K562 (cell line): Measurements from ENCODE around the gene RNF181. TPM values are rescaled to one million over a fixed set of nuclear protein-coding genes. Genes with fewer than 3 reads are reported as not detected.

ENCODE experiments used
- ATAC-seq: fragments of 200-7000 bp; cut with Tn5 transposase; 3 replicates; pipeline ENCODE4 v1.9.1; 2020; ENCODE audit warnings: moderate library complexity
- BruUV-seq: library from RNA; stranded (reverse); fragments of 400-500 nt; replicated peaks from 2 replicates; lab custom pipeline; 2021; lab: Mats Ljungman, UMichigan
- CTCF ChIA-PET: fragments of 300-600 bp; formaldehyde crosslinking; extraction: SDS; loops from one replicate; lab custom pipeline; 2021; ENCODE audit warnings: low intra/inter-chr PET ratio; lab: Yijun Ruan, JAX
- POLR2A ChIA-PET: fragments of 300-600, 350-650 bp; sonication (Branson Sonifier 250); formaldehyde crosslinking; extraction: SDS; loops from one replicate; lab custom pipeline; 2021; ENCODE audit warnings: antibody characterized with exemption, inconsistent platforms; lab: Yijun Ruan, JAX
- DNase-seq, 4 experiments: peaks; one replicate each; pipeline versions ENCODE4 v3.0.0 to v3.0.0-alpha.2; 2011 to 2018; ENCODE audit warnings: low spot score in 3 of 4, mixed read lengths in 3 of 4; ENCODE audit errors: extremely low read depth in 1 of 4
- FAIRE-seq: peaks from 2 replicates; lab custom pipeline; 2011; peaks lifted over from hg19 to GRCh38; lab: Jason Lieb, UNC
- H2AFZ ChIP-seq: 2 replicates; pipeline ENCODE4 v1.6.0; 2011; ENCODE audit warnings: low read depth, low read length, control low read depth, inconsistent platforms
- H3K27ac ChIP-seq: fragments of 200-600 bp; 3 replicates; pipeline ENCODE4 v1.8.0; 2011; ENCODE audit warnings: low read depth, mild to moderate bottlenecking, control low read depth, inconsistent platforms, low read length, moderate library complexity, mixed read lengths; ENCODE audit errors: extremely low read depth
- H3K27me3 ChIP-seq, 2 experiments: fragments of 300-600 bp in 1 of 2; 2 replicates in 1 of 2; 3 replicates in 1 of 2; pipeline versions ENCODE4 v1.6.0 to v1.8.0; 2011; ENCODE audit warnings: inconsistent platforms in 2 of 2, low read length in 2 of 2, mild to moderate bottlenecking in 1 of 2, mixed read lengths in 1 of 2, moderate library complexity in 1 of 2; ENCODE audit not compliant: control insufficient read depth in 2 of 2, insufficient read depth in 2 of 2
- H3K36me3 ChIP-seq: fragments of 300-600 bp; 3 replicates; pipeline ENCODE4 v1.8.0; 2011; ENCODE audit warnings: mild to moderate bottlenecking, low read length, inconsistent platforms; ENCODE audit not compliant: control insufficient read depth, insufficient read depth
- H3K4me1 ChIP-seq, 2 experiments: fragments of 200-600 bp in 1 of 2; replicated peaks in 1 of 2; 2 replicates in 1 of 2; 3 replicates in 1 of 2; pipeline versions ENCODE4 v1.5.1 to v1.8.0; 2011; ENCODE audit warnings: inconsistent platforms in 2 of 2, low read length in 2 of 2, mild to moderate bottlenecking in 1 of 2, mixed read lengths in 1 of 2, moderate library complexity in 1 of 2; ENCODE audit not compliant: control insufficient read depth in 2 of 2, insufficient read depth in 2 of 2
- H3K4me2 ChIP-seq: 2 replicates; pipeline ENCODE4 v1.6.1; 2011; ENCODE audit warnings: low read length, control low read depth, inconsistent platforms, mixed read lengths; ENCODE audit not compliant: insufficient read depth
- H3K4me3 ChIP-seq: fragments of 200-600 bp; sonication (generic), shearing (Covaris generic); 2 replicates; pipeline ENCODE4 v1.5.1; 2016; ENCODE audit warnings: control low read depth, inconsistent platforms
- H3K79me2 ChIP-seq: fragments of 200-600 bp; 3 replicates; pipeline ENCODE4 v1.8.0; 2011; ENCODE audit warnings: low read length, inconsistent platforms; ENCODE audit not compliant: control insufficient read depth, insufficient read depth
- H3K9ac ChIP-seq, 2 experiments: 2 replicates each; pipeline versions ENCODE4 v1.6.0 to v1.6.1; 2011; ENCODE audit warnings: low read depth in 2 of 2, low read length in 2 of 2, control low read depth in 1 of 2, inconsistent platforms in 1 of 2, mild to moderate bottlenecking in 1 of 2, mixed read lengths in 1 of 2; ENCODE audit not compliant: insufficient read depth in 1 of 2
- H3K9me1 ChIP-seq: one replicate; pipeline ENCODE4 v1.6.0; 2011; ENCODE audit warnings: inconsistent platforms, mild to moderate bottlenecking, low read length, moderate library complexity; ENCODE audit not compliant: control insufficient read depth, insufficient read depth
- H3K9me3 ChIP-seq: replicated peaks from 2 replicates; pipeline ENCODE4 v1.5.1; 2011; ENCODE audit warnings: low read depth, low read length, inconsistent platforms; ENCODE audit not compliant: control insufficient read depth, insufficient read depth
- H4K20me1 ChIP-seq: replicated peaks from 2 replicates; pipeline ENCODE4 v1.6.1; 2011; ENCODE audit warnings: low read length, inconsistent platforms, mixed read lengths; ENCODE audit not compliant: control insufficient read depth, insufficient read depth
- ILF3 ChIP-seq: fragments of 450-650 bp; IDR thresholded peaks from 2 replicates; pipeline ENCODE4 v1.6.1; 2018; ENCODE audit warnings: antibody characterized with exemption, mild to moderate bottlenecking, moderate library complexity, borderline replicate concordance
- SAP30 ChIP-seq: fragments of 200-600 bp; sonication (generic); IDR thresholded peaks from 2 replicates; pipeline ENCODE4 v1.6.1; 2012; ENCODE audit warnings: borderline replicate concordance, low read depth, mild to moderate bottlenecking, moderate library complexity, low read length, control low read depth, inconsistent platforms; ENCODE audit not compliant: insufficient read depth, poor library complexity, severe bottlenecking
- WGBS: fragments of 100-300 bp; shearing (Covaris generic); methylation state at CpG from one replicate; pipeline ENCODE4 v1.1.6; 2016; ENCODE audit warnings: low coverage, mixed read lengths; ENCODE audit not compliant: insufficient coverage; ENCODE audit errors: missing lambda C conversion rate; 5-methylcytosine and 5-hydroxymethylcytosine counted together
- in situ Hi-C: fragments of 300-500 bp; cut with MboI; formaldehyde crosslinking; loops from 4 replicates; pipeline ENCODE4 v1.15.0; 2018; ENCODE audit warnings: inconsistent platforms, mixed read lengths
- intact Hi-C: fragments of 100-400 bp; cut with micrococcal nuclease; formaldehyde crosslinking; loops from 2 replicates; pipeline ENCODE4 v1.14.2; 2022
- polyA plus RNA-seq, 8 experiments: library from polyadenylated mRNA; depleted of rRNA in 4 of 8; stranded (reverse) in 5 of 8; unstranded in 3 of 8; fragments of >200 nt; fragmentation: Nextera tagmentation in 2 of 8; fragmentation: Illumina TruSeq in 1 of 8; extraction: Ambion mirVana in 2 of 8; extraction: Trizol in 1 of 8; gene quantifications; 2 replicates each; pipeline versions ENCODE4 v1.2.1 to v1.2.3, GENCODE V29; 2011 to 2014; ENCODE audit warnings: inconsistent platforms in 1 of 8, missing spikeins in 1 of 8
- total RNA-seq, 7 experiments: library from RNA; depleted of rRNA in 6 of 7; stranded (reverse); fragments of >200 nt in 6 of 7; fragmentation: Illumina TruSeq in 2 of 7; extraction: Trizol in 2 of 7; gene quantifications; 2 replicates each; pipeline versions ENCODE4 v1.2.1 to v1.2.3, GENCODE V29; 2011 to 2021; ENCODE audit warnings: low replicate concordance in 1 of 7

RNF181 gene
- total and polyA plus RNA-seq, 9 of the 15 experiments (the other 6 are each of a cell fraction or from before 2014, with no cell fraction given) = 139 to 492 (median 253) TPM

GRCh38 chr2:85600951-85601770 lies 5.6 kb downstream of the RNF181 start:
- Histone ChIP-seq H3K4me1 (peaks cover 15 to 41% of the 10 kb centered on the region in 2 experiments; a peak in 4 of 5 replicates), H3K4me3 (peak overlapping the region; percentile 79; the same call in 1 of the 2 replicates), H3K79me2 (peaks cover 43% of the 10 kb centered on the region), H2AFZ (no peak overlapping the region), H3K4me2 (peak overlapping the region; percentile 100; the same call in 1 of the 2 replicates), H3K36me3 (peaks cover 42% of the 10 kb centered on the region; the same call in 2 of the 3 replicates), H3K9me3 (no peaks in the 10 kb centered on the region), H3K27me3 (no peaks in the 10 kb centered on the region), H4K20me1 (no peaks in the 10 kb centered on the region), H3K9ac (peak overlapping the region in 1 of 2 experiments; percentile 96; a peak in 2 of 4 replicates), H3K9me1 (no peaks in the 10 kb centered on the region), H3K27ac (no peak overlapping the region)
- CTCF ChIA-PET = interaction anchor here (0.6 kb wide), 1 partner anchor 535 kb away, joined by 3 read pairs; no protein-coding TSS in a partner anchor
- FAIRE-seq (no peak), DNase-seq (no peak), ATAC-seq (no peak)
- BruUV-seq = no TSS peak
- in situ Hi-C loops (no loop called here), intact Hi-C loops (loop anchor here (5.0 kb wide), 1 partner anchor 179 kb away; no protein-coding TSS in a partner anchor)
- WGBS = 68% methylated on average over 6 of the region's 6 CpGs
- no peak for TF ChIP-seq SAP30
- no peak for TF ChIP-seq ILF3
- POLR2A ChIA-PET = interaction anchor here (0.6 to 4.5 kb wide), 8 partner anchors 9 to 835 kb away, joined by 3 to 25 read pairs (median 5); partner anchors contain the start of genes C2orf68, MAT2A and VAMP8
